Body of pancreas (tissue), 4 donors: Measurements from ENCODE around the gene TRIM10. TPM values are rescaled to one million over a fixed set of nuclear protein-coding genes. Genes with fewer than 3 reads are reported as not detected.

Experiments
- ATAC-seq: fragments of 150-250 bp; one replicate; pipeline ENCODE4 v1.9.1; 2016
- DNase-seq, 4 donors: peaks; one replicate each; pipeline ENCODE4 v3.0.0-alpha.2; 2019
- H3K27ac ChIP-seq, 4 donors: fragments of 200-600 bp; sonication (generic); 1 replicate in 3 of 4; 2 replicates in 1 of 4; pipeline versions ENCODE4 v1.5.1 to v1.6.1; 2016 to 2019; ENCODE audit warnings: mild to moderate bottlenecking in 1 of 4, mixed read lengths in 1 of 4, moderate library complexity in 1 of 4
- H3K27me3 ChIP-seq, 2 donors: fragments of 200-600 bp; sonication (generic); one replicate each; pipeline ENCODE4 v1.6.0; 2016; ENCODE audit warnings: mild to moderate bottlenecking in 1 of 2
- H3K36me3 ChIP-seq, 2 donors: fragments of 200-600 bp; sonication (generic); replicated peaks in 1 of 2; 2 replicates each; pipeline ENCODE4 v1.5.1; 2016; ENCODE audit warnings: low read depth in 2 of 2; ENCODE audit not compliant: insufficient read depth in 1 of 2
- H3K4me1 ChIP-seq: fragments of 200-600 bp; sonication (generic); one replicate; pipeline ENCODE4 v1.6.0; 2016
- H3K4me3 ChIP-seq, 2 donors: fragments of 200-600 bp; sonication (generic); 1 replicate in 1 of 2; 2 replicates in 1 of 2; pipeline ENCODE4 v1.5.1; 2016 to 2019
- H3K9me3 ChIP-seq, 3 donors: fragments of 200-600 bp; sonication (generic); 1 replicate in 2 of 3; 2 replicates in 1 of 3; pipeline ENCODE4 v1.5.1; 2016
- POLR2A ChIP-seq, 3 donors: fragments of 450-650 bp; IDR thresholded peaks; one replicate each; pipeline ENCODE4 v1.6.1; 2016; ENCODE audit warnings: antibody characterized with exemption in 3 of 3, mild to moderate bottlenecking in 2 of 3
- WGBS, 2 donors: methylation state at CpG; one replicate each; pipeline ENCODE4 v1.1.5; 2017; 5-methylcytosine and 5-hydroxymethylcytosine counted together
- intact Hi-C: fragments of 100-400 bp; cut with DNase I; formaldehyde crosslinking; loops from one replicate; pipeline ENCODE4 v1.15.1; 2023
- total RNA-seq, 2 donors: library from RNA; depleted of rRNA; stranded (reverse); fragments of >200 nt; gene quantifications; one replicate each; pipeline ENCODE4 v1.1.0, GENCODE V29; 2016
- TF ChIP-seq, protein P1 (sequence below), 7 experiments: fragments of 450-650 bp in 4 of 7; fragments of 200-600 bp in 3 of 7; sonication (generic) in 3 of 7; IDR thresholded peaks; one replicate each; pipeline ENCODE4 v1.5.1; 2016 to 2019; ENCODE audit warnings: antibody characterized with exemption in 7 of 7

The TRIM10 gene
- total RNA-seq, 2 donors from 2014 or later, result not detected

DNA sequence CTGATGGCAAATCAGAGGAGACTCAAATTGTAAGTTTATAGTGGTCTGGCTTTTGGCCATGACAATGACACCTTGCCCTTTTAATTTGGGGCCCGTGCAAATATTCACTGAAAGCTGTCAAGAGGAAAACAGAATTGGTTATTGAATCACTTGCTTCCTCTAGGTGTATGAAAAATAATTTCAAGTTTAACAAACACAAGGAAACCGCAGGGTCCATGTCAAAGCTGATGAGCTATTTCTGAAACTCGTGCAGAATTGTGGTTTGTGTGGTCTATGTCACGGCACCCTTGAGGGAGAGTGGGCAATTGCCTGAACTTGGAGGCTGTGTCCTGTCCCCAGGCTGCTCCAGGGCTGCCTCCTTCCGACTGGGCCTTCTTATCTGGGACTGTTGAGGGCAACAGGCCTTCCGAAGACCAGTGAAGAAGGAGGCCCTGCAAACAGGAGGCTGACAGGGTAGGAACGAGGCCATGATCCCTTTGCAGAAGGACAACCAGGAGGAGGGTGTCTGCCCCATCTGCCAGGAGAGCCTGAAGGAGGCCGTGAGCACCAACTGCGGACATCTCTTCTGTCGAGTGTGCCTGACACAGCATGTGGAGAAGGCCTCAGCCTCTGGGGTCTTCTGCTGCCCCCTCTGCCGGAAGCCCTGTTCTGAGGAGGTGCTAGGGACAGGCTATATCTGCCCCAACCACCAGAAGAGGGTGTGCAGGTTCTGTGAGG, 24.3 kb downstream of the TRIM10 start:
- WGBS, 2 donors, result 61 to 62% methylated on average over 6 to 11 of the region's 11 CpGs
- H3K36me3 ChIP-seq, result no peaks in the 10 kb centered on the region
- DNase-seq (no peak), ATAC-seq (no peak)
- H3K4me3 ChIP-seq, result no peak overlapping the region
- no peaks in the 10 kb centered on the region for H3K9me3 ChIP-seq
- no peaks in the 10 kb centered on the region for H3K4me1 ChIP-seq
- H3K27ac ChIP-seq, result no peak overlapping the region
- H3K27me3 ChIP-seq, result no peaks in the 10 kb centered on the region
- intact Hi-C loops, result no loop called here
- TF ChIP-seq, protein P1, sequence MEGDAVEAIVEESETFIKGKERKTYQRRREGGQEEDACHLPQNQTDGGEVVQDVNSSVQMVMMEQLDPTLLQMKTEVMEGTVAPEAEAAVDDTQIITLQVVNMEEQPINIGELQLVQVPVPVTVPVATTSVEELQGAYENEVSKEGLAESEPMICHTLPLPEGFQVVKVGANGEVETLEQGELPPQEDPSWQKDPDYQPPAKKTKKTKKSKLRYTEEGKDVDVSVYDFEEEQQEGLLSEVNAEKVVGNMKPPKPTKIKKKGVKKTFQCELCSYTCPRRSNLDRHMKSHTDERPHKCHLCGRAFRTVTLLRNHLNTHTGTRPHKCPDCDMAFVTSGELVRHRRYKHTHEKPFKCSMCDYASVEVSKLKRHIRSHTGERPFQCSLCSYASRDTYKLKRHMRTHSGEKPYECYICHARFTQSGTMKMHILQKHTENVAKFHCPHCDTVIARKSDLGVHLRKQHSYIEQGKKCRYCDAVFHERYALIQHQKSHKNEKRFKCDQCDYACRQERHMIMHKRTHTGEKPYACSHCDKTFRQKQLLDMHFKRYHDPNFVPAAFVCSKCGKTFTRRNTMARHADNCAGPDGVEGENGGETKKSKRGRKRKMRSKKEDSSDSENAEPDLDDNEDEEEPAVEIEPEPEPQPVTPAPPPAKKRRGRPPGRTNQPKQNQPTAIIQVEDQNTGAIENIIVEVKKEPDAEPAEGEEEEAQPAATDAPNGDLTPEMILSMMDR (IDR thresholded peaks at IDR 0.05), result no peak
- TF ChIP-seq POLR2A (IDR thresholded peaks at IDR 0.05), result no peak

DNA sequence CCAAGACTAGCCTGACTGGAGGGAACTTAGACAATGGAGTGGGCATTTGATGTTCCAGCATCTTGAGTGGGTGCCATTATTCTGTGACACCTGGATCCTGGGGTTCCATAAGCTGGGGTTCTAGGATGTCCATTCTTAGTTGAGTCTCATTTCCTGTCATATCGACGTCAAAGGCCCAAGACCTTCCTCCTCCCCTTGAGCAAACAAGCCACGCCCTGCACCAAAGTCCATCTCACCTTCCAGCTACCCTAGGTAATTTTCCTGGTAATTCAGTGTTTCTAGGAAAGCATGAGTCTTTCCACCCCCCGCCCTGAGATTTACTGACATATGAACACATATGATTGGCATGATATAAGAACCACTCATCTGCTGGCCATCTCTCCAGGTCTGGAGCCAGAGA, 25.3 kb downstream of the TRIM10 start, which contains the start of gene TRIM40:
Gene TRIM40, plus strand, starts transcription at position 384 of the 400 bp plus-strand sequence. CDS start 897 bp downstream, outside the sequence.
- DNase-seq, result no peak
- 51% methylated on average over 4 of the region's 4 CpGs for WGBS, 2 donors
- Histone ChIP-seq H3K4me3 (no peak within 1 kb of the TSS), H3K9me3 (no peaks in the 10 kb centered on the region), H3K36me3 (no peaks in the 10 kb centered on the region), H3K4me1 (no peaks in the 10 kb centered on the region), H3K27me3 (no peaks in the 10 kb centered on the region), H3K27ac (no peak within 1 kb of the TSS)
- TF ChIP-seq, protein P1 (IDR thresholded peaks at IDR 0.05), result no peak
- no peak for TF ChIP-seq POLR2A (IDR thresholded peaks at IDR 0.05)
- intact Hi-C loops, result no loop called here
- ATAC-seq, result no peak

GRCh38 chr6:30135147-30135546, 25.9 kb downstream of the TRIM10 start:
- DNase-seq (no peak), ATAC-seq (no peak)
- no peak overlapping the region for H3K27ac ChIP-seq
- no peak overlapping the region for H3K4me3 ChIP-seq
- TF ChIP-seq, protein P1 (IDR thresholded peaks at IDR 0.05), result no peak
- no peak for TF ChIP-seq POLR2A (IDR thresholded peaks at IDR 0.05)
- no peaks in the 10 kb centered on the region for H3K9me3 ChIP-seq
- 50 to 69% methylated on average over 2 of the region's 2 CpGs for WGBS, 2 donors
- no peaks in the 10 kb centered on the region for H3K4me1 ChIP-seq
- no peaks in the 10 kb centered on the region for H3K27me3 ChIP-seq
- H3K36me3 ChIP-seq, result no peaks in the 10 kb centered on the region
- intact Hi-C loops, result no loop called here

- intact Hi-C loops, result no loop called here
- no peaks in the 10 kb centered on the region for H3K36me3 ChIP-seq
- peaks cover 0 to 24% of the 10 kb centered on the region in 2 donors for H3K27me3 ChIP-seq
- no peak overlapping the region for H3K4me3 ChIP-seq
- 72 to 74% methylated on average over 2 of the region's 2 CpGs for WGBS, 2 donors
- peaks cover 10% of the 10 kb centered on the region for H3K4me1 ChIP-seq
- no peaks in the 10 kb centered on the region for H3K9me3 ChIP-seq
- no peak overlapping the region for H3K27ac ChIP-seq
- TF ChIP-seq, protein P1 (IDR thresholded peaks at IDR 0.05), result no peak
- no peak for TF ChIP-seq POLR2A (IDR thresholded peaks at IDR 0.05)
- ATAC-seq (no peak), DNase-seq (no peak)
Measured at GRCh38 chr6:30131947-30132497, 29.0 kb downstream of the TRIM10 start.
